Measurements from ENCODE around the gene CNPY1.

The CNPY1 gene

DNA sequence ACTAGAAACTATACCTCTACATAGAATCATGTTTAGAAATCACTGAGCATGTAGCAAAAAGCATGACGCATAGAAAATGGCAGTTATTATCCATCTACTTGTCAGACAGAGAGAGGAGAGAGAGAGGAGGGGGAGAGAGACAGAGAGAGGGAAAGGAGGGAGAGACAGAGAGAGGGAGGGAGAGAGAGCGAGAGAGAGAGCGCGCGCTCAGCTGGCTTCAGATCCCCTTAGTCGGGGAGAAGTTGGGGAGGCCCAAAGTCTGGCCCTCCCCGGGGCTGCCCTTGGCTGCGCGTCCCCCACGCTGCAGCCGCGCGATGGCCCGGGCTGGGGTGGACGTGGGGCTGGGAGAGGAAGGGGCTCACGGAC is 37.0 kb downstream of the CNPY1 start:
- no peak for DNase-seq

DNA sequence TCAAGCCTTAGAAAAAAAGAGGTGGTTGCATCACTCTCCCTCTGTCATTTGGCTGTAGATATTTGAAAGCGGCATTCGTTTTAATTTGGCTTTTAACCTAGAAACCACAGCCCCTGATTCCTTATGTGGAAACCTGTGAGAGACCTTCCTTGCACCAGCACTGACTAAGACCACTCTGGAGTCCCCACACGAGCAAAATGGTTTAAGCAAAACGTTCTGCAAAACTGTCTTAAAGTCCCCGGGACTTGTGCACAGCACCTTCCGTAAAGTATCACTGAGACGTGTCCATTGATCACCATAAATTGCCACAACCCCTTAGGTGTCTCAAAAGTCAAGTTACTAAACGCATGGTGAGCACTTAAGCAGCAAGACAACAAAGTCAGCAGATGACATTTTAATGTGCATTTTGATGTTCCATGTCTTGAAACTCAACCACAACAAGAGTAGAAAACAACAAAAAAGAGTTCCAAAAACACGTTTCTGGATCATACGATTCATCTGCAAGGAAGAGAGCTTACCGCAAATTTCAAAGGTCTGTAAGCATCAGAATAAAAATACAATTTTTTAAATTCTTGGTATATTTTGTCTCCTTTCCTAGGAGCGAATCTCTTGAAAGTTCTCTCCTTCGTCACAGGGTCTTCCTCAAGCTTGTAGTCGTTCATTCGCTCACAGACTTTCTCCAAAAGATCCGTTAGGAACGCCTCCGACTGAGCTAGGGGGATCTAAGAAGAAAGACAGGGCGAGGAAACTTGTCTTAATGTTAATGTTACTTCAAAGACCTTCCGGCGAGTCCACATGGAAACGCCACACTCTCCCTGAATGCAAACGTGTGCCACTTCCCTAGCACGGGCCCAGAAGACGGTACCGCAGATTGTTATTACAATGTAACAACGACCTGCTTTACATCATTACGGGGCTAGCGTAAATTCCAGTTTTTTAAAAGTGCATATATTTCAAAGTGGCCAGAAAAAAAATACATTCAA is 37.7 kb downstream of the CNPY1 start:
- no peak for DNase-seq

DNA sequence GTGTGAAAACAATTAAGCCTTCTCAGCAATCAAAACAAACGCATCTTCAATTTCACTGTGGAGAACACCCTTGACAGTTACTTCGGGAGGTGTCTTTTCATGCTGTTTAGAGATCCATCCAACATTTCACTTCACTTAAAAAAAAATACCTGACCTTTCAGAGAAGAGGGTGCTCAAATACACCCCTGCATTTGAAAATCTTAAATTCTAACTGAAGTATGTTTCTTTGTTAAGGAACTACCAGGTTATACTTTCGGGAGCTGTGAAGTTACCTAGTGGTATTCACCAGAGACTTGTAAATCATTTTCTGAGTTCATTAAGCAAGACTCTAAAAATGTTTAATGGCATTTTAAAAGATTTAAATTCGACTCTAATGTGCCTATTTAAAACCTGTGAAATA is 38.8 kb downstream of the CNPY1 start:
- no peak for DNase-seq

DNA sequence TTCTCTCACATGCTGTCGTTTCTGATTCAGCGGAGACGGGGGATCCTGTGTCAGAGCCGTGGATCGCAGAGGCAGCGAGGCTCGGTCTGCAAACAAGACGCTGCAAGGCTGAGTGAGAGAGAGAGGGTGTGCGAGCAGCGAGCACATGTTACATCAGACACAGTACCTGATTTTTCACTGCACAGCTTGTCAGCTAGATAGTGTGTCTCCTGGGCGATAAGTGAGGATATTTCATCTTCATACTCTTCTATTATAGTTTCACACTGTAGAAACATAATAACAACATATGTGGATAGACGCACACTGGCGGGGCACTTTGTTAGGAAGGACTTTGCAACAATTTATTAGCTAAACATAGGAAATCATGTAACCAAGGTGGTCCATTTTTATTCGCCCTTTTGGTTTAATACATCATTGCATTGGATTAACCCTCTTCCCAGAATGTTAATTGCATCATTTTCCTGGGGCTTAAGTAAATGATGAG is 39.5 kb downstream of the CNPY1 start:
- no peak for DNase-seq

DNA sequence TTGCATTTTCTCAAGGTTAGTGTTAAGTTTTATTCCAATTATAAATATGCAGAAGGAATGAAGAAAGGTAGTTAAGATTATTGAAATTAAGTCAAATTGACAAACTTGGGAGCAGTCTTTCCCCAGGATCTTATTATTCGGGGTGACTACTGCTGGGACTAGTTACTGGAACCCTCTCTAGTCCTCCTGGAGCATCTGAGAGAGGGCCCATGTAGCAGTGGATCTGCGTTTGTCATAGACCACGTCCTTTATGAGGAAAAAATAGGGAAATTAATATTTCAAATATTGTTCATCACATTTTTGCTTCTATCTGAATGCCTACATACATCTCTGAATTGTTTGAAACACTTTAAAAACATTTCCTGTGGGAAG is 41.0 kb downstream of the CNPY1 start:
- DNase-seq = no peak

DNA sequence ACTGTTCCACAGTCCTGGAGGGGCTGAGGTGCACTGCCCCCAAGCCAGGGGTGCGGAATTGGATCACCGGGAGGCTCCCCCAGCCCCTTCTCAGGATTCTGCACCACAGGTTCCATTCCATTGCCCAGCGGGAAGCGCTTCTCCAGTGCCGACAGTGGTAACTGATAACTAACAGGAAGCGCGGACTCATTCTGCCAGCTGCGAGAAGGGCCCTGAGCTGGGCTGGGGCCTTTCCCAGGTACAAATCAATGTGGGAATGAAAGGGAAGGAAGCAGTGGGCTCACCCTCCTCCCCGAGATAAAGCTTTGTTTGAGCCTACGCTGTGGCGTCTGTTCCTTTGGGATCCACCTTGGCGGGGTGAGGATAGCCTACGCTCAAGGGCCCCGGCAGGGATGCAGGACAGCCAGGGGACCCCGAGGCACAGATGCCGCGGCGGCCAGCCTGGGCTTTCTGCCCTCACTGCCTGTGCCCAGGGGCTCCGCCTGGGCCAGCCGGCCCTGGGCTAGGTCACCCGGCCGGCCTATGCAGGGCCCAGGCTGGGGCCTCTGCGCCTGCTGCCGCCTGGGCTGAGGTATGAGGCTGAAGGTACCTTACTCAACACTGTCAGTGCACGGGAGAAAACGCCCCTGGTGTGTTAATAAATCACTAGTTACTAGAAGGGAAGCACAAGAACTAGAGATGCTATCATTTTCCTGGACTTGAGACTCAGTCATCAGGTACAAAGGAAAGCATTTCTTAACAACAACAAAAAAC is 49.0 kb downstream of the CNPY1 start:
- no peak for DNase-seq

DNA sequence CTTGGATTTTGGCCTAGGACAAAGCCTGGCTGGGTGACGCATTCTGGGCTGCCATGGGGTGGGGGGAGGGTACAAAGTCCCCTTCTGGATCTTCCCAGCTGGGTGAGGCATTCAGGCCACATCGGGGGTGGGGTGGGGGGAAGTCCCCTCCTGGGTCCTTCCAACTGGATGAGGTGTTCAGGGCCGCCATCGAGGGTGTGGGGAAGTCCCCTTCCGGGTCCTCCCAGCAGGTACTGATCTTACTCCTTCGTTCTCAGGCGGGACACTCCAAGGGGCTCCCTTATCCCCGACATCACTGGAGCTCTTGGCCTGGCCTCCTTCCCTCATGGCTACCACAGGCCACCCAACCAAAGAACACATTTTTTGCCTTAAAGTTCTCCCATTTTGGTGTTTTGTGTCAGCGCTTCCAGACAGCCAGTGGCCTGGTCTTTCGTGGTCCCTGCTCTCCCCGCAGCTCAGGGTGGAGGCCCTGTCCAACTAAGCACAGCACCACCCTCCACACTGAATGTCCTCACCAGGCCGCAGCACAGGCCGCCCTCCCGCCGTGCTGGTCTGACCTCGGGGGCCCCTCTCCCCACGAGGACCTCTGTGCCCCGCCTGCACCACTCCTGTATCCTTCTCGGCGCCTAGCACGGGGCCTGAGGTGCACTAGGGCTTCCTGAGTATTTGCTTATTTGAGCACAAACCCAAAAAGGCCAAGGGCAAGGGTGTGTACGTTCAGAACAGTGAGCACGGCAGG is 49.9 kb downstream of the CNPY1 start:
- DNase-seq = no peak

DNA sequence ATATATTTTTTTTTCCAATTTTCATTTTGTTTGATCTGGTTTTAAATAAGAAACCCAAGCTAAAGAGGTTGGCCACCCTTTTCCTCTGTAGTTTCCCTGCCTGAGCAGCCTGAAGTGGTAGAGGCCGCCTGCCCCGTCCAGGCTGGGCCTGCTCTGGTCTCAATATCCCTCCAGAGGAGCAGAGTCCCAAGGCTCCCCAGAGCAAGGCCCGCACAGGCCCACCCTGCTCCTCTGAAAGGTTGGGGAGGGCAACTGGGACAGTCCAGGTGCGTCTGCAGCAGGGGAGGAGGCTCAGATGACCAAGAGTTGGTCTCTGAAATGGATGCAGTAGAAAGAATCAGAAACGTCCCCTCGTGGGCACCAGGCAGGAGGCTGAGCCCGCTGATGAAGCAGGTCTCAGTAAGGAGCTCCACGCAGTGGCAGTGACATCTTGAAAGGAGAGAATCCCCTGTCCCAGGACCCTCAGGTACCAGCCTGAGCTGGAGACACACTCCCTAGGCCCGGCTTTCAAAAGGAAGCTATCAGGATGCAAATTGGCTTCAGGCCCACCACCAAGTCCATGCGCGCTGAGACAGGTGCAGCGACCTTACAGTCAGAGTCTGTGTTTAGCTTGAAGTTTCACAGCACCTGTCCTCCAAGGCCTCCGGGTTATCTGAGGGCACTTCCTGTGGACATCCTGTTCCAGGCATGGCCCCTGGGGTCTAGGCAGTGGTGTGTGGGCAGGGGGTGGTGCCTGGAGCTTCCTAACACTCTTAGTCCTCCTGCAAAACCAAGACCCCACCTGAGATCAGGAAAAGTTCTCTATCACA is 50.7 kb downstream of the CNPY1 start:
- no peak for DNase-seq

DNA sequence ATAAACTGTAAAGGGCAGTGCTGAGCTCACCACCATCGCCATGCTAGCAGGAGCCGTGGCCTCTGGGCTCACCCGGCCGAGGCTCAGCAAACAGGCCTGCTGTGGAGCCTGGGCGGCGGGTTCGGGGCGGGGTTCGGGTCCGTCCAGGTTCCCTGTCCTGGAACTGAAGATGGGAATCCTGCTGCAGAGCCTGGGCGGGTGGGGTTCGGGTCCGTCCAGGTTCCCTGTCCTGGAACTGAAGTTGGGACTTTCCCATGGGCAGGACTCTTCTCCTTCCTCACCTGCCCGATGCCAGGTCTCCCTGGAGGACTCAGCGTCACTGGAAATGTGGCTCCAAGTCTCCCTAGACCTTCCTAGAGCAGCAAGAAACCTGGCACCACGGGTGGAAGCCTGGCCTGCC is 51.8 kb downstream of the CNPY1 start:
- DNase-seq = no peak

DNA sequence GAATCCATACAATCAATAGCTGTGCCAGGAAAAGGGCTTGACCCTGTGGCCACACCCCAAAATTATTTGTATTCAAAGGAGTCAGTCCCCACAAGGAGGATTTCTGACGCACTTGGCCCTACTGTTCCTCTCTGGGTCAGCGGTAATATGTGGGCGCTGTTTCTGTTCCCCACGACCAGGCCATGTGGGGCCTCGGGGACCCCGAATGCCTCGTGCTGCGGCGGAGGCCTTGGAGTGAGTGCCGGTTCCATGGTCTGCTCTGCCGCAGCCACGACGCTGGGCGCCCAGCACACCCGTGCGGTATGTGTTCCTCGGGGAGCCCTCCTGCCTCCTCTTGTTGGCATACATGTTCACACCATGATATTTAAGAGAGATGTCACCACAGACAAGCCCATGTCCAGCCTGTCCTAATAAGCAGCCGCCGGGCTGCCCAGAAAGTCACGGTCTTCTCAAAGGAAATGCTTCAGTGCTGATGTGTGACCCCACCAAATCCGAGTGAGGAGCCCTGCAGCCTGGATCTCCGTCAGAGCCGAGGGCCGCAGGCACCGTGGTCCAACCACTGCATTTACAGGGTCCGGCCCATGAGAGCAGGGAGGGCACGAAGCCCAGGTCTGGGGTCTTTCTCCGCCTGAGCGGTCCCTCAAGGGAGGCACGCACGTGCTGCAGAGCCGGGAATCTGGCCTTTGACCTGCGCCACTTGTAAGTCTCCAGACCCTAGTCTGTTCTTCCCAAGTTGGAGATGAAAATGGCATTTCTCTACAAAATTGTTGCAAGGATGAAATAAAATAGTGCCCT is 52.4 kb downstream of the CNPY1 start:
- DNase-seq = no peak

DNA sequence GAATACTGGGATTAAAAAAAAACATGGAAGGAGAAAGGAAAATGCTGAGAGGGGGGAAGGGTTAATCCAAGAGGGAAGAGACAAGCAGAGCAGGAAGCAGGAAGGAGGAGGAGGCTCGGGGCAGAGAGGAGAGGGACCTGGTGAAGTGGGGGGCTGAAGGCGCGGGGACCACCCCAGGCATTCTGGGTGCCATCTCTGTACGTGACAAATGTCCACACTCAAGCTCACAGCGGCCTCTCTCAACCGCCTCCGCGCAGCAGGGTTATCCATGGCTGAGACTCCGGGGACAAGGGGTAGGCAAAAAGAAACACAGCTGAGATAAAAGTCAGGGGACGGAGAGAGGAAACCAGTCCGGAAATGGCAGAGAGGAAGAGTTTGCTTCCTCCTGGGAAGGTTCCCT is 54.5 kb downstream of the CNPY1 start:
- DNase-seq = no peak

DNA sequence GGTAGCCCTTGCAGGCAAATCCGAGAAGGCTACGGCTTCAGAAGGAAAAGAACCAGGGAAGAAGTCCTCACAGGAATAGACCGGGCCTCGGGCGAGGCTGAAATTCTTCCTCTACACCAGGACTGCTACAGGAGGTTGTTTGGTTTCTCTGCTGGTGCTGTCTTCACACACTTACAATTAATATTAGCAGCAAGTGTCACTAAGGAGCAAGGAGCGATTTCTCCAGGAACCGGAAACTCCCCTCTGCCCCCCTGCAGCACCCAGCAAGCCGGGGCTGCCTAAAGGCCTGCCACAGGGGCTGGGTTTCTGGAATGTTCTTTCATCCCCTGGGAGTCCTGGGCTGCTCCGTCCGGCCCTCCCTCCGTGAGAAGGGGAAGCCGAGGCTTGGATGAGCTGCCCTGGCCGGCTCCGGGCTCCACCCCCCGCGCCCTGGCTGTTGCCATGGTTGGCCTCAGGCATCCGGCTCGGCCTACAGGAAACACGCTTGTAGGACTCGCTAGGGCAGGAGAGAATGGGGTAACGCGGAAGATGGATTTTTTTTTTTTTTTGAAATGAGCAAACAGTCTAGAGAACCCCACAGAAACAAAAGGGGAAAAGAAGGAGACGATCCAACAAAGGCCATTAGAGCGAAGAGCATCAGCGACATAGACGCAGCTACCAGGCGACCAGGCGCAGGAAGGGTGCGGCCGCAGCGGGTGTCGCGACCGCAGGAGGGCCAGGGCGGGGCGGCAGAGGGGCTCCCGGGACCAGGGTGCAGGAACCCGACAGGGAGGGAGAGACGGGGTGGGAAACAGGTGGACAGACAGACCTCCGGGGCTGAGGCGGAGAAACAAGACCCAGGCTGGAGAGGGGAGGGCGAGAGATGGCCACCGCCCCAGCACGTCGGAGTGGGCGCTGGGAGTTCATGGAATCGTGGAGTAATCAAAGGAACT is 55.4 kb downstream of the CNPY1 start:
- no peak for DNase-seq

DNA sequence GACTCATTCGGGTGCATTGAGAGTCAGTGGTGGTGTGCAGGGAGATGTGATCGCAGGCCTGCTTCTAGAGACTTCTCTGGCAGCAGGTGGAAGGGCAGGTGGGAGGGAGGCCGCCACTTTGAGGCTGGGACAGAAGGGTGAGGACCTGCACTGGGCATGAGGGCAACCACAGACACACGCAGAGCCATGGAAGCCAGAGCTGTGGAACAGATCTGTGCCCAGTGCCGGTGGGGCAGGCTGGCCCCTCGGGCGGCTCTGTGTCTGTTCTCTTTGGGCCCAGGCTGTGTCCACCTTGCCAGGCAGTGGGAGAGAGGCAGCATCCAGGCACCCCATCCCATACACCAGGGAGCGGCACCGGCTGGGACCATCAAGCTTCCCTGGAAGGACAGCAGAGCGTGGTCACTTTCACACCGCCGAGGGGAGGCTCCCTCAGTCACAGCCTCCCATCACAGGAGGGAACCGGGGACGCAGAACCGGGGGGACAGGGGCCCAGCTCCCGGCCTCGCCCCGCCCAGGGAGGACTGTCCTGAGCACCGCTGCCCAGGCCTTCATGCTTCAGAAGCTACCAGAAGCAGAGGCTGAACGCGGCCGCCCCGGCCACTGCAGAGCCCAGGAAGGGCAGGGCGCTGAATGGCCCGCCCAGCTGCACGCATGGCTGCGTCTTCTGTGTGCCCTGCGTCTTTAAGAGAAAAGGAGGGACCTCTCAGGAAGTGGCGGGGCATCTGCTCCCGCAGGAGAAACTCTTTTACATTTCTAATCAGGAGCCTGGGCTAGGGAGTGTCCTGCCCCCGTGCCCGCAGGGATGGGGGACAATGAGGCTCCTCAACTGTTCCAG is 56.3 kb downstream of the CNPY1 start:
- DNase-seq = no peak

DNA sequence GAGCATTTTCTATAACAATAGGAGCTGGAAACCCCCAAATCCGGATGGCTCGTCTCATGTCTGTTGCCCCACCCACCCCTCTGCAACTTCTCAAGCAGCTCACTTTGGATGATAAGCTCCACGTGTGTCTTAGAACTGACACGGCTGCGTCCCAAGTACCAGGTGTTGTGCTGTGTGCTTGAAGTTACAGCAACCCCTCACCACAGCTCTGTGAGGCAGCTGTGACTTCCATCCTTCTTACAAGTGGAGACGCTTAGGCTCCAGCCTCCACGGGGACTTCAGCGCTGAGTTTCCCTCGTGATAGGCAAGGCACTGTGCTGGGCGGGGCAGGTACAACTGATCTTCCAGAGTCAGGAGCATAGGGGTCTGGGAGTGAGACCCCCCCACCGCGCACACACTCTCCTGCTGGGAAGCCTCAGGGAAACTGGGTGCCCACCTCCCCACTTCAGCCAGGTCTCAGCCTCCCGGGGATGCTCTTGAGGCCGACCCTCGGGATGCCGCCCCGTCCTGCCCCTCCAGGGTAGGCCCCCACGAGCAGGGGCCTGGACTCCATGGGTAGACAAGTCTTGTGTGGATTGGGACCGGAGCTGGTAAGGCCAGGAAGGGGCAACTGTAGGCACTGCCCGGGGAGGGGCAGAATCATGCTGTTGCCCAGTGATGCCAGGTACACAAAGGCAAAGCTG is 57.1 kb downstream of the CNPY1 start:
- DNase-seq = no peak

DNA sequence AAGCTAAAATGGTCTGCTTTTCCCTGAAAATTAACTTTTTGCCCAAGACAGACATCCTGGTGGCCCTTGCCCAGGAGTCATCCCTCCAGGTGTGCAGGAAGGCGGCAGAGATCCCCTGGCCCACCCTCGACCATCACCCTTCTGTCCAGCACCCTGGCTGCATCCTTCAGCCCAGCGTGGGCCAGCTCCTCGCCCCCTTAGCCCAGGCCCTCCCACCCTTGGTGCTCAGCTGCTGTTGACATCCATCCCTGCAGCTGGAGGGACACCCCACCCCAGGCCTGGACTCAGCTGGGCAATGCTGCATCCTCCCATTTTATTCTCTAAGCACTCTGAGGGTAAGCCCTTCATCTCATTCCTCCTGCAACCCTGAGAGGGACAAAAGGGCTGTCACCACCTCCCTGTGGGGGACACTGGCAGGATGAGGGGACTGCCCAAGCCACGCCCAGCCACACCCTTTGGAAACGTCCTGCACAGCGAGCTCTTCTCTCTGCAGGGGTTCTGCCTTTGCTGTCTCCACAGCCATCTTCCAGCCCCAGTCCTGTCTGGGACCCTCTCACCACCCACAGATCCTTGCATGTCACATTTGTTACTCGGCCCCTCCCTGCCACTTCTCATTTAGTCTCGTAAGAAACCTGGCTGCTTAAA is 57.8 kb downstream of the CNPY1 start:
- no peak for DNase-seq

DNA sequence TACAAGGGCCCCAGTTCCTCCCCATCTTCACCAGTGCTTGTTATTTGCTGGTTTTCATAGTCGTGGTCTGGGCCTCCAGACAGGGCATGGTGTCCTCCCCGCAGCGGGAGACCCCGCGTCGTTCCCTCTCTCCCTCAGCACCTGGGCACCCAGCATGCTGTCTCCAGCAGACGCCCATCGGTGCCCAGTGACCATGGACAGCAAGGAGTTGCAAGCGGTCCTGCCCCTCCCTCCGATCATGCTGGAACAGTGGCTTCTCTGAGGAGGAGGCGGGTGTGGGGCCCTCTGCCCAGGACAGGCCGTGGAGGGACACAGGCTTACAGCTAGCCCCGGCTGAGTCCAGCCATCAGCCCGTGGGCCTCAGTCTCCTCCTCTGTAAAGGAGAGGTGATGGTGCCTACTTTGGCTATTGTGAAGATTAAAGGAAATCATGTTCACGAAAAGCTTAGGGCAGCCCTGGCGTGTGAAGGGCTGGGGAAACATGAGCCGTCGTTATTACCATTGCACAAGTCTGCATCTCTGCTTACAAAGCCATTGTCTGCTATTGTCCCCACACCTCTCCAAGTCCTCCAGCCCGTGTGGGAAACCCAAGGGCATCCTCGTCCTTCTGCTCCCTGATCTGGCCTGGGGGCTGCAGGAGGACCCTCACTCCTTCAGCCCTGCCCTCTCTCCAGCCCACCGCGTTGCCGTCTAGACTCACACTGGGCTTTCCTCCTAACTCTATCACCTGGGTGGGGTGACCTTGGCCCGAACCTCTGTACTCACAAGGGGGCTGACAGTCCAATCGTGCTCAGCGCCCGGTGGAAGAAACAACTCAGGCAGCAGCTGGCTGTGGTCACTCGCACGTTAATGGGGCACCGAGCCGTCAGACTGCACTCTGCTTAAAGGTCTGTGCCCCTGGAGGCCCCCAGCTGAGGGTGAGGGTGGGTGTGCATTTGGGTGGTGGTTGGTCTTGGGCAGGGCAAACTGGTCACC is 58.6 kb downstream of the CNPY1 start:
- DNase-seq = no peak
